ENCODE measurements around the gene PTH.
A peak's percentile ranks its signal among the peaks of the same experiment; 100 is the strongest.

The PTH gene

GRCh38 chr11:13495929-13496328 lies at the start of gene PTH:
Gene PTH, minus strand, starts transcription at chr11:13495997. Its CDS starts 3,142 bp downstream, at chr11:13492855.
- no peak for DNase-seq (ENCODE audit: low read depth in 1 of 2, low spot score in 1 of 2)

- DNase-seq (ENCODE audit: low read depth in 1 of 2, low spot score in 1 of 2): no peak
Observed at GRCh38 chr11:13538044-13538443, 42.2 kb upstream of the PTH start.

- no peak for DNase-seq (ENCODE audit: low read depth in 1 of 2, low spot score in 1 of 2)
Observed at GRCh38 chr11:13535819-13536218, 40.0 kb upstream of the PTH start.

- no peak for DNase-seq (ENCODE audit: low read depth in 1 of 2, low spot score in 1 of 2)
Observed at GRCh38 chr11:13534358-13534757, 38.6 kb upstream of the PTH start.

- no peak for DNase-seq (ENCODE audit: low read depth in 1 of 2, low spot score in 1 of 2)
Observed at GRCh38 chr11:13525257-13525656, 29.5 kb upstream of the PTH start.

GRCh38 chr11:13503393-13503792 lies 7.6 kb upstream of the PTH start:
- no peak for DNase-seq (ENCODE audit: low read depth in 1 of 2, low spot score in 1 of 2)

GRCh38 chr11:13502492-13502891 lies 6.7 kb upstream of the PTH start:
- DNase-seq (ENCODE audit: low read depth in 1 of 2, low spot score in 1 of 2): no peak

- DNase-seq (ENCODE audit: low read depth in 1 of 2, low spot score in 1 of 2): no peak
Observed at GRCh38 chr11:13494051-13494450, 1.7 kb downstream of the PTH start.

- DNase-seq (ENCODE audit: low read depth in 1 of 2, low spot score in 1 of 2): no peak
Observed at GRCh38 chr11:13487661-13488030, 8.2 kb downstream of the PTH start.

GRCh38 chr11:13486926-13487660 lies 8.7 kb downstream of the PTH start:
- DNase-seq (ENCODE audit: low read depth in 1 of 2, low spot score in 1 of 2): peak; percentile 10 to 56

GRCh38 chr11:13480198-13480597 lies 15.6 kb downstream of the PTH start:
- DNase-seq (ENCODE audit: low read depth in 1 of 2, low spot score in 1 of 2): no peak

GRCh38 chr11:13479688-13480087 lies 16.1 kb downstream of the PTH start:
- DNase-seq (ENCODE audit: low read depth in 1 of 2, low spot score in 1 of 2): no peak

- DNase-seq (ENCODE audit: low read depth in 1 of 2, low spot score in 1 of 2): no peak
Observed at GRCh38 chr11:13475091-13475490, 20.7 kb downstream of the PTH start.

GRCh38 chr11:13473013-13473722 lies 22.6 kb downstream of the PTH start:
- DNase-seq (ENCODE audit: low read depth in 1 of 2, low spot score in 1 of 2): no peak

- no peak for DNase-seq (ENCODE audit: low read depth in 1 of 2, low spot score in 1 of 2)
Observed at GRCh38 chr11:13468750-13469149, 27.0 kb downstream of the PTH start.

GRCh38 chr11:13465909-13466371 lies 29.9 kb downstream of the PTH start:
- no peak for DNase-seq (ENCODE audit: low read depth in 1 of 2, low spot score in 1 of 2)

- DNase-seq (ENCODE audit: low read depth in 1 of 2, low spot score in 1 of 2): no peak
Observed at GRCh38 chr11:13463779-13464290, 32.0 kb downstream of the PTH start.

- DNase-seq (ENCODE audit: low read depth in 1 of 2, low spot score in 1 of 2): peak; percentile 83 to 88
Observed at GRCh38 chr11:13462901-13463778, 32.7 kb downstream of the PTH start, which contains the start of gene BTBD10. Gene BTBD10, minus strand, starts transcription at chr11:13463222. Its CDS starts 18,098 bp downstream, at chr11:13445124.

- peak; percentile 11 to 26 for DNase-seq (ENCODE audit: low read depth in 1 of 2, low spot score in 1 of 2)
Observed at GRCh38 chr11:13462311-13462900, 33.4 kb downstream of the PTH start.

- no peak for DNase-seq (ENCODE audit: low read depth in 1 of 2, low spot score in 1 of 2)
Observed at GRCh38 chr11:13461291-13461690, 34.5 kb downstream of the PTH start.
